Stimulated activated CD4-positive, alpha-beta T cell treated with anti-CD3 and anti-CD28 coated beads, Interleukin-1b, Interleukin-23, amount 100 ng/mL, for 48 hours (primary cell): ENCODE results near the gene SLC4A2.
"Not testable (repeated sequence)": the region's sequence is repeated elsewhere in the genome, so short reads cannot be mapped to it uniquely, and the experiment has no call there.

Source experiments
- DNase-seq: peaks from one replicate; pipeline ENCODE4 v3.0.0-alpha.2; 2020

Gene SLC4A2

GRCh38 chr7:151026771-151027727 is 32.3 kb upstream of the SLC4A2 start:
- not testable (repeated sequence) for DNase-seq

DNA sequence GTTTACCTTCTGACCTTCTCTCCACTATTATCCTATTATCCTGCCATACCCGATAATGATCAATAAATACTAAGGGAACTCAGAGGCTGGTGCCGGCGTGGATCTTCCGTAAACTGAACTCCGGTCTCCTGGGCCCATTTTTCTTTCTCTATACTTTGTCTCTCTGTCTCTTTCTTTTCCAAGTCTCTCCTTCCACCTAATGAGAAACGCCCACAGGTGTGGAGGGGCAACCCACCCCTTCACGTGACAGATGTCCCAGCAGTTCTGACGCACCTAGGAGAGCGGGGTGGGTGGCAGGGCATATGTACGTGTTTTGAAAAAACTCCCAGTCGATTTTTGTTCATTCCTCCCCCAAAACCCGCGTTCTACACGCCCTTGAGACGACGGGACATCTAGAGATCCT is 31.7 kb upstream of the SLC4A2 start:
- not testable (repeated sequence) for DNase-seq

- DNase-seq, result peak; percentile 98
These were observed 31.1 kb upstream of the SLC4A2 start, which contains the start of gene ABCB8 for GRCh38 chr7:151028131-151028947. Gene ABCB8, plus strand, starts transcription at chr7:151028450. Its CDS starts 66 bp downstream, at chr7:151028516.

GRCh38 chr7:151028948-151029501 is 30.4 kb upstream of the SLC4A2 start:
- no peak for DNase-seq

DNA sequence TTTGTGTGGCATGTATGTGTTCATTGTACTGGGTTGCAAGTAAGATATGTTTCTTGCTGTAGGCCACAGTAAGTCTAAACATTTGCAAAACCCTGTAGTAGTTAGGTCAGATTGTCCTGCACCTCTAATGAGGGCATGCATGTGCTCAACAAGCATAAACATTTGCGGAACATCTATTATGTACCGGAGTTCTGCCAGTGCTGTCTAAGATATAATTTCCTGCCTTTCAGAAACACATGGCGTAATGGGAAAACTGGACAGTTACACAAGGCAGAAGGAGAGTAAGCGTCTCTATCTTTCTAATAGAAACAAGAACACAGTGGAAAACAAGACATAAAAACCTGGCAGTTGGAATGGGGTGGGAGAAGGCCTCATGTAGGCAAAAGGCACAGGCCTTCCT is 28.4 kb upstream of the SLC4A2 start:
- DNase-seq, result no peak

DNA sequence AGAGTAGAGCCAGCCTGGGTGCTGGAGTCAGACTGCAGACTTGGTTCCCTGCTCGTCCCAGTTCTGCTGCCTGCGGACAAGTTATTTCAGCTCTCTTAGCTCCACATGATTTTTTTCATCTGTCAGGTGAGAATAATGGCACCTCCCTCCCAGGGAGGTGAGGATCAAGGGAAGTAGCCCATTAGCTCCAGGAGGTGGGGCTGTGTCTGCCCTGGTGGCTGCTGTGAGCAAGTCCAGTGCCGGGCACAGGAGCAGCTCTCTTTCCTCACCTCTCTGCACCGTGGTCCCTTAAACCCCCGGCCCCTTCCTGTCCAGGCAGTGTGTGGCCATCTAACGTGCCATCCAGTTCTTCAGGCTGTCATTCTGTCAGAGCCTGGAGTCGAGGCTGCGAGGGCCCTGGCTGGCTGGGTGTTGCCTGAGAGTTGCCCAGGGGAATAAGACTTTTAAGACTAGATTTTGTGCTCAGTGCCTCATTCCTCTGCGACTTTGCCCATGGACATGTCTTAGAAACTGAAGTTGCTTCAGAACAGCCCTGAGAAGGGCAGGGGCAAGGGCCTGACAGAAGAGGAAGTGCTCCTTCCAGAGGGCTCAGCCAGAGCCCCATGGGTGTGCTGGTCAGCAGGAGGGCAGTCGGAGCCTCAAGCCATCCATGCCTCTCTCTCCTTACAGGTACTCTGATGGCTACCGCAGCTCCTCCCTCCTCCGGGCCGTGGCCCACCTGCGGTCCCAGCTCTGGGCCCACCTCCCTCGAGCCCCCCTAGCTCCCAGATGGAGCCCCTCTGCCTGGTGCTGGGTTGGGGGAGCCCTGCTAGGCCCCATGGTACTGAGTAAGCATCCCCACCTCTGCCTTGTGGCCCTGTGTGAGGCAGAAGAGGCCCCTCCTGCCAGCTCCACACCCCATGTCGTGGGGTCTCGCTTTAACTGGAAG is 26.2 kb upstream of the SLC4A2 start:
- no peak for DNase-seq

- no peak for DNase-seq
These were observed 25.5 kb upstream of the SLC4A2 start for GRCh38 chr7:151033864-151034249.

- no peak for DNase-seq
These were observed 24.9 kb upstream of the SLC4A2 start for GRCh38 chr7:151034312-151035025.

GRCh38 chr7:151035026-151035717 is 24.2 kb upstream of the SLC4A2 start:
- DNase-seq, result no peak

DNA sequence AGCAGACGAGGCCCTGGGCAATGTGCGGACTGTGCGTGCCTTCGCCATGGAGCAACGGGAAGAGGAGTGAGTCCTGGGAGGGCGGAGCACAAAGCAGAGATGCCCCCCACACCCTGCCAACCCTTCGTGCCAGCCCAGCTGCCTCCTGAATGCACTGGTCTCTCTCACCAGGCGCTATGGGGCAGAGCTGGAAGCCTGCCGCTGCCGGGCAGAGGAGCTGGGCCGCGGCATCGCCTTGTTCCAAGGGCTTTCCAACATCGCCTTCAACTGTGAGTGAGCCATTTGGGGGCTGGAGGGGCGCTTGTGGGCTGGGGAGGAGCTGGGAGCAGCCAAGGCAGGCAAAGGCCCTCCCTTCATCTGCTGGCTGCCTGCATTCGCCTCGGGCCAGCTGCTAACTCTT is 23.5 kb upstream of the SLC4A2 start:
- no peak for DNase-seq

DNA sequence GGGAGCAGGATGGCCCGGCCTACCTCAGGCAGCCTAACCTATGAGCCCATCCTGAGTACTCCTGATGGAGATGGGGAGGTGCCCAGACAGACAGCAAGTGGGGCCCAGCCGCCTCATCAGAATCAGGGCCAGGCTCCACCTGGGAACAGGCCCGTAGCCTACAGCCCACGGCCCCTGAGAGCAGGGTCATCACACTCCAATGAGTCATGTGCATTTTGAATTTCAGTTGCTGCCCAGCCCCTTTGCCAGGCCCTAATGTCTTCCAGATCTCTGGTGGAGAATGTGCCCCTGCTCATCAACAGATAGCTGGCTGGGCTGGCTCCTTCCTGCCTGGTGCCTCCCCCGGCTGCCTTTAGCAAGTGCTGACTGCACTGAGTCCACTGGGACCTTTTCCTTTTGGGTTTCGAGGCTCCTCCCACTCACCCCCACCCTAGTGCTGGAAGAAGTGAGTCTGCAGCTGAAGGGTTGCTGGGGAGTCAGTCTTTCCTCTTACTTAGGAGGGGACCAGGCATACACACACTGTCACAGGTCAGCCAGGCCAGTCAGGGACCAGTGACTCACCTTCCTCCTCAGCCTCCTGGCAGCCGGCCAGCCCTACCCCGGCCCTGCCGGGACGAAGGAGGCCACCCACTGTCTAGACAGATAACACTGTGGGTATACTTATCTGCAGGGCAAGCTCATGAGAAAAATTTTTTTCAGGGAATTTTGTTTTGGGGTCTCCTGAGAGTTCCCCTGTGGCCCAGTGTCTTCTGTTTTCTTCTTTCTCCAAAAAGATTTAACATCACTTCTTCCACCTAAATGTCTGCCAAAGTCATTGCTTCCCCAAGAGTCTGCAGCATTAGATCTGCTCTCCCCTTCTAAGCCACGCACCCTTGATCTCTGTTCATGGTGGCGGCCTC is 20.2 kb upstream of the SLC4A2 start:
- peak; percentile 88 for DNase-seq

DNA sequence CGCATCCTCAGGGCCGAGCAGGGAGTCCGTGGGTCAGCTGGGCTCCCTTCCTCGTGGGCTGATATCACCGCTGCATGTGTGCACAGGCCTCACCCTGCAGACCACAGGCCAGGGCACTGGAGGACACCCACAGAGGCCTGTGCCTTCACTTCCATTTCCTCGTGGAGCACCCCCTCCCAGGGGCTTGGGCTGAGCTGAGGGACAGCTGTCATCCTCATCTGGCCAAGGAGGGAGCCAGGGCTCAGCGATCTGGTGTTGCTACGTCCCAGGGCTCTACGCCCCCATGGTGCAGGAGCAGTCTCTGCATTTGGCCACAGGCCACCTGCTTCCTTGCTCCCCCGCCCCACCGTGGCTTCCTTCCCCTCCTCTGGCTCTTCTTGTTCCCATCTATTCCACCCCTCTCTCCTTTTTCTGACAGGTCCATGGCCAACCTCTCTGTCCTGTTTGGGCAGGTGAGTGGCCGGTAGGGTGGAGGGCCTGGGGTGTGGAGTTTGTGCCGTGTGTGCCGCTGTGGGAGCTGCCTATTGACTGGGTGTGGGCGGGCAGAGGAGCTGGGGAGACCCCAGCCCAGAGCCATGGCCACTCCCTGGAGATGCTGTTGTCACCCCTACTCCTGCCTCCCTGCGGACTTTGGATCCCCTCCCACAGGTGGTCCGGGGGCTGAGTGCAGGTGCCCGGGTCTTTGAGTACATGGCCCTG is 19.4 kb upstream of the SLC4A2 start:
- no peak for DNase-seq

DNA sequence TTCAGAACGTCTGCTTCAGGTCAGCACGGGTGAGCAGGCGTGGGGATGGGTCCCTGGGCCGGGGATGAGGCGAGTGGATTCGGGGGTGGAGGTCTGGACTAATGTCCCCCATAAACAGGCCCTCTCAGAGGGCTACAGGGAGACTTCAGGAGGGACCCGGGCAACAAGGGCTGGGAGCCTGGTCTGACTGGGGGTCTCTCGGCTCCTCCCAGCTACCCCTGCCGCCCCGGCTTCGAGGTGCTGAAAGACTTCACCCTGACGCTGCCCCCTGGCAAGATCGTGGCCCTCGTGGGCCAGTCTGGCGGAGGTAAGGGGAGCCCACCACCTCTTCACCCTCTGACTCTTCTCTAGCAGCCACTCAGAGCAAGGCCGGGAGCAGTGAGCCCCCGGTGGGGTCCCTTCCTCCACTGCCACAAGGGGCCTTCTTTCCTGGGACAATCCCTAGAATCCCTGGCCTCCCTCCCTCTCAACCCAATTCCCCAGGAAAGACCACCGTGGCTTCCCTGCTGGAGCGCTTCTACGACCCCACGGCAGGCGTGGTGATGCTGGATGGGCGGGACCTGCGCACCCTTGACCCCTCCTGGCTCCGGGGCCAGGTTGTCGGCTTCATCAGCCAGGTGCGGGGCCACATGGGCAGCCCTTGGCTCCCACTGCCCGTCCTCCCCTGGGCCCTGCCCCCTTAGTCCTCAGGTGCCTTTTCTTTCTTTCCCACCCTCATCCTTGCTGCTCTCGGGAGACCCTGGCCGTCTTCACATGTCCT is 18.6 kb upstream of the SLC4A2 start:
- DNase-seq, result no peak

- not testable (repeated sequence) for DNase-seq
These were observed 15.9 kb upstream of the SLC4A2 start for GRCh38 chr7:151043449-151043848.

- no peak for DNase-seq
These were observed 15.4 kb upstream of the SLC4A2 start for GRCh38 chr7:151043959-151044358.

- DNase-seq, result no peak
These were observed 14.1 kb upstream of the SLC4A2 start for GRCh38 chr7:151045262-151045661.

DNA sequence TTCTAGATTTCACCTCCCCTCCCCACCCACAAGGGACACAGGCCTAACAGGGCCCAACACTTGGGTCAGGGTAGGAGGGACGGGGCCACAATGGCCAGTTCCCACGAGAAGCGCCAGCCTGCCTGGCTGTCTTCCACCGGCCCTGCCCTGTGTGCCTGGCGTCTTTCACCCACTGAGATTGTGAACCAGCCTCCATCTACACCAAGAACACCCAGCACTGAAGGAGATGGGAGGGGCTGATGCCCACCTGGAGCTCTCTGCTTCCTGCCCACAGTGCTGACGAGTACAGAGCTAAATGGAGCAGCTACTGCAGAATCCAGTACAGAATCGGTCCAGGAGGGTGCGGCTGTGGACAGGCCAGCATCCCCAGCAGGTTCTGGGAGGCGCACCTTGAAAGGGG is 13.4 kb upstream of the SLC4A2 start:
- DNase-seq, result no peak
